Measurements from ENCODE around the gene GPATCH8. TPM values are rescaled to one million over a fixed set of nuclear protein-coding genes. Genes with fewer than 3 reads are reported as not detected.

GPATCH8 gene
- total RNA-seq, 4 donors from 2014 or later = 14.5 to 53.1 (median 31.2) TPM

- Histone ChIP-seq H3K27me3 (peaks cover 30% of the 10 kb centered on the region), H3K4me3 (peak overlapping the region in 1 of 4 donors; percentile 58), H3K9me3 (no peaks in the 10 kb centered on the region), H3K4me1 (peaks cover 3 to 18% (median 15%) of the 10 kb centered on the region in 4 donors), H3K27ac (no peak overlapping the region), H3K36me3 (no peaks in the 10 kb centered on the region)
- intact Hi-C loops (cut with DNase I; ENCODE audit: low total_unique reads) = no loop called here
- whole genome bisulfite sequencing, 2 donors (ENCODE audit: low coverage in 1 of 2) = 49% methylated on average over 10 of the region's 10 CpGs; no CpG with 5 or more reads in 1 of the 2 donors
- DNase-seq = no peak
- TF ChIP-seq EP300 (IDR thresholded peaks at IDR 0.05; ENCODE audit: low read depth) (no peak), POLR2AphosphoS5 (IDR thresholded peaks at IDR 0.05) (no peak), CTCF (IDR thresholded peaks at IDR 0.05) (no peak), POLR2A (IDR thresholded peaks at IDR 0.05) (no peak)
- in situ Hi-C loops (cut with MboI; ENCODE audit: low pct_ligation_motif_present in 1 of 4, low pct_unique_long_range_greater_than_20kb in 1 of 4, low sequenced_read_pairs in 3 of 4) = loop anchor here in 1 of 4 donors (25.0 kb wide), 1 partner anchor 126 kb away; the partner anchor contains the start of gene GPATCH8
These were observed 117.1 kb downstream of the GPATCH8 start for GRCh38 chr17:44386182-44386525.

- Histone ChIP-seq H3K4me1 (peaks cover 3 to 18% (median 15%) of the 10 kb centered on the region in 4 donors), H3K36me3 (no peaks in the 10 kb centered on the region), H3K27ac (no peak overlapping the region), H3K27me3 (peaks cover 30% of the 10 kb centered on the region), H3K4me3 (peak overlapping the region; percentile 24 to 58 (median 38)), H3K9me3 (no peaks in the 10 kb centered on the region)
- 9% methylated on average over 50 of the region's 68 CpGs; no CpG with 5 or more reads in 1 of the 2 donors for WGBS, 2 donors (ENCODE audit: low coverage in 1 of 2)
- peak; percentile 84 for DNase-seq
- intact Hi-C loops (cut with DNase I; ENCODE audit: low total_unique reads) (no loop called here), in situ Hi-C loops (cut with MboI; ENCODE audit: low pct_ligation_motif_present in 1 of 4, low pct_unique_long_range_greater_than_20kb in 1 of 4, low sequenced_read_pairs in 3 of 4) (loop anchor here in 1 of 4 donors (25.0 kb wide), 1 partner anchor 127 kb away; the partner anchor contains the start of gene GPATCH8)
- TF ChIP-seq EP300 (IDR thresholded peaks at IDR 0.05; ENCODE audit: low read depth) (no peak), POLR2A (IDR thresholded peaks at IDR 0.05) (no peak), POLR2AphosphoS5 (IDR thresholded peaks at IDR 0.05) (no peak), CTCF (IDR thresholded peaks at IDR 0.05) (no peak)
These were observed 117.7 kb downstream of the GPATCH8 start for GRCh38 chr17:44385287-44386181.

- in situ Hi-C loops (cut with MboI; ENCODE audit: low pct_ligation_motif_present in 1 of 4, low pct_unique_long_range_greater_than_20kb in 1 of 4, low sequenced_read_pairs in 3 of 4) (loop anchor here in 1 of 4 donors (25.0 kb wide), 1 partner anchor 127 kb away; the partner anchor contains the start of gene GPATCH8), intact Hi-C loops (cut with DNase I; ENCODE audit: low total_unique reads) (no loop called here)
- Histone ChIP-seq H3K9me3 (no peaks in the 10 kb centered on the region), H3K27ac (no peak overlapping the region), H3K27me3 (peaks cover 30% of the 10 kb centered on the region), H3K36me3 (no peaks in the 10 kb centered on the region), H3K4me3 (peak overlapping the region; percentile 24 to 58 (median 38)), H3K4me1 (peaks cover 3 to 18% (median 15%) of the 10 kb centered on the region in 4 donors)
- DNase-seq = no peak
- 12% methylated on average over 24 of the region's 26 CpGs; no CpG with 5 or more reads in 1 of the 2 donors for WGBS, 2 donors (ENCODE audit: low coverage in 1 of 2)
- TF ChIP-seq POLR2A (IDR thresholded peaks at IDR 0.05) = no peak
- TF ChIP-seq POLR2AphosphoS5 (IDR thresholded peaks at IDR 0.05) = no peak
- TF ChIP-seq EP300 (IDR thresholded peaks at IDR 0.05; ENCODE audit: low read depth) = no peak
- no peak for TF ChIP-seq CTCF (IDR thresholded peaks at IDR 0.05)
These were observed 118.4 kb downstream of the GPATCH8 start for GRCh38 chr17:44384823-44385286.

- Histone ChIP-seq H3K4me1 (peaks cover 3 to 18% (median 15%) of the 10 kb centered on the region in 4 donors), H3K27me3 (peaks cover 30% of the 10 kb centered on the region), H3K4me3 (no peak overlapping the region), H3K9me3 (no peaks in the 10 kb centered on the region), H3K27ac (no peak overlapping the region), H3K36me3 (no peaks in the 10 kb centered on the region)
- intact Hi-C loops (cut with DNase I; ENCODE audit: low total_unique reads) (no loop called here), in situ Hi-C loops (cut with MboI; ENCODE audit: low pct_ligation_motif_present in 1 of 4, low pct_unique_long_range_greater_than_20kb in 1 of 4, low sequenced_read_pairs in 3 of 4) (loop anchor here in 1 of 4 donors (25.0 kb wide), 1 partner anchor 128 kb away; the partner anchor contains the start of gene GPATCH8)
- TF ChIP-seq POLR2A (IDR thresholded peaks at IDR 0.05) (no peak), POLR2AphosphoS5 (IDR thresholded peaks at IDR 0.05) (no peak), EP300 (IDR thresholded peaks at IDR 0.05; ENCODE audit: low read depth) (no peak), CTCF (IDR thresholded peaks at IDR 0.05) (no peak)
- DNase-seq = no peak
- 41% methylated on average over 28 of the region's 29 CpGs; no CpG with 5 or more reads in 1 of the 2 donors for WGBS, 2 donors (ENCODE audit: low coverage in 1 of 2)
These were observed 118.9 kb downstream of the GPATCH8 start for GRCh38 chr17:44384281-44384822.

All from transverse colon (tissue), 4 donors.